PC-3 (cell line): ENCODE measurements around the gene SP3. TPM values are rescaled to one million over a fixed set of nuclear protein-coding genes. Genes with fewer than 3 reads are reported as not detected.
A peak's percentile ranks its signal among the peaks of the same experiment; 100 is the strongest.

Experiments
- ATAC-seq: fragments of 200-7000 bp; cut with Tn5 transposase; 2 replicates; pipeline ENCODE4 v1.9.1; 2020; ENCODE audit warnings: mild to moderate bottlenecking, moderate library complexity
- BruUV-seq: library from RNA; stranded (reverse); fragments of 400-500 nt; replicated peaks from 2 replicates; lab custom pipeline; 2021; lab: Mats Ljungman, UMichigan
- CTCF ChIA-PET: fragments of 300-600 bp; sonication (Branson Sonifier 250); formaldehyde crosslinking; loops from one replicate; lab custom pipeline; 2022; ENCODE audit warnings: antibody characterized with exemption; lab: Charles Lee
- POLR2A ChIA-PET: fragments of 300-600 bp; sonication (Branson Sonifier 250); formaldehyde crosslinking; loops from one replicate; lab custom pipeline; 2022; ENCODE audit warnings: antibody characterized with exemption; ENCODE audit not compliant: unreplicated experiment; lab: Charles Lee
- DNase-seq: peaks from one replicate; pipeline ENCODE4 v3.0.0-alpha.2; 2015
- H2AFZ ChIP-seq: fragments of 300-600 bp; sonication (generic); 2 replicates; pipeline ENCODE4 v1.6.0; 2016; ENCODE audit warnings: antibody characterized with exemption, low read length
- H3F3A ChIP-seq: fragments of 300-600 bp; sonication (generic); one replicate; pipeline ENCODE4 v1.6.0; 2017; ENCODE audit warnings: antibody characterized with exemption, low read length, control low read depth, mild to moderate bottlenecking; ENCODE audit not compliant: unreplicated experiment
- H3K27ac ChIP-seq: fragments of 300-600 bp; sonication (generic); 2 replicates; pipeline ENCODE4 v1.5.1; 2016; ENCODE audit warnings: mild to moderate bottlenecking, low read length
- H3K27me3 ChIP-seq: fragments of 300-600 bp; sonication (generic); 2 replicates; pipeline ENCODE4 v1.6.1; 2016; ENCODE audit warnings: low read length, mixed read lengths
- H3K36me3 ChIP-seq: fragments of 300-600 bp; sonication (generic); 2 replicates; pipeline ENCODE4 v1.6.1; 2016; ENCODE audit warnings: low read depth, mixed run types, low read length, mixed read lengths
- H3K4me1 ChIP-seq: fragments of 300-600 bp; sonication (generic); 2 replicates; pipeline ENCODE4 v1.5.1; 2016; ENCODE audit warnings: low read length; ENCODE audit not compliant: insufficient read depth
- H3K4me2 ChIP-seq: fragments of 300-600 bp; sonication (generic); 2 replicates; pipeline ENCODE4 v1.6.0; 2016; ENCODE audit warnings: low read length
- H3K4me3 ChIP-seq: fragments of 300-600 bp; sonication (generic); 2 replicates; pipeline ENCODE4 v1.5.1; 2016; ENCODE audit warnings: mild to moderate bottlenecking, low read length, mixed read lengths
- H3K79me2 ChIP-seq: fragments of 300-600 bp; sonication (generic); 2 replicates; pipeline ENCODE4 v1.6.1; 2017; ENCODE audit warnings: low read length, mixed read lengths
- H3K9ac ChIP-seq: fragments of 300-600 bp; sonication (generic); 2 replicates; pipeline ENCODE4 v1.6.0; 2016; ENCODE audit warnings: mild to moderate bottlenecking, low read length
- H3K9me2 ChIP-seq: fragments of 300-600 bp; sonication (generic); replicated peaks from 2 replicates; pipeline ENCODE4 v1.6.1; 2016; ENCODE audit warnings: mixed run types, low read length, mixed read lengths
- H3K9me3 ChIP-seq: fragments of 300-600 bp; sonication (generic); 2 replicates; pipeline ENCODE4 v1.6.1; 2016; ENCODE audit warnings: low read length, mixed read lengths
- H4K20me1 ChIP-seq: fragments of 300-600 bp; sonication (generic); 2 replicates; pipeline ENCODE4 v1.6.1; 2016; ENCODE audit warnings: low read length, mixed read lengths
- EZH2 ChIP-seq: fragments of 300-600 bp; sonication (generic); IDR thresholded peaks from one replicate; pipeline ENCODE4 v1.6.1; 2017; ENCODE audit warnings: antibody characterized with exemption, mild to moderate bottlenecking, low read length; ENCODE audit not compliant: unreplicated experiment
- EZH2phosphoT487 ChIP-seq: fragments of 300-600 bp; sonication (generic); IDR thresholded peaks from 2 replicates; pipeline ENCODE4 v1.6.1; 2018; ENCODE audit warnings: mild to moderate bottlenecking, antibody characterized with exemption, low read length, borderline replicate concordance
- intact Hi-C: fragments of 100-400 bp; cut with micrococcal nuclease; formaldehyde crosslinking; loops from 2 replicates; pipeline ENCODE4 v1.9.0; 2023
- total RNA-seq: library from RNA; depleted of rRNA; stranded (reverse); fragments of >200 nt; gene quantifications from 2 replicates; pipeline ENCODE4 v1.2.3, GENCODE V29; 2014
- TF ChIP-seq, protein P1 (sequence below): fragments of 300-600 bp; sonication (generic); conservative IDR thresholded peaks from 2 replicates; pipeline ENCODE4 v1.5.1; 2017; ENCODE audit warnings: antibody characterized with exemption, low read depth, mild to moderate bottlenecking, low read length

The SP3 gene
- total RNA-seq, 1 experiment from 2014 or later = 117 TPM

DNA sequence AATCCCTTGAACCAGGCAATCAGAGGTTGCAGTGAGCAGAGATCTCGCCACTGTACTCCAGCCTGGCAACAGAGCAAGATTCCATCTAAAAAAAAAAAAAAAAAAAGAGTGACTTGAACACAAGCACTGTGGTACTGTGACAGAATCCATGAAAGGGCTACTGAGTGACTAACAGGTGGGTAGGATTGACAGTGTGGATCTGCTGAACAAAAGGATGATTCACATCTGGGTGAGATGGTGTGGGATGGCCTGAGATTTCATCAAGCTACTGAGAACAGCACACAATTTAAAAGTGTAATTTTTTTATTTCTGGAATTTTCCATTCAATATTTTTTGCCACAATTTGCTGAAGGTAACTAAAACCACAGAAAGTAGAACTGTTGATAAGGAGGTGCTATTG lies 13.3 kb upstream of the SP3 start:
- Histone ChIP-seq H3K9me2 (no peaks in the 10 kb centered on the region), H3K9ac (no peak overlapping the region), H3K4me2 (no peak overlapping the region), H3K4me1 (peaks cover 19% of the 10 kb centered on the region), H4K20me1 (no peaks in the 10 kb centered on the region), H3K4me3 (no peak overlapping the region), H3K36me3 (no peaks in the 10 kb centered on the region), H3K27ac (no peak overlapping the region), H2AFZ (no peak overlapping the region), H3K9me3 (no peaks in the 10 kb centered on the region), H3K79me2 (no peaks in the 10 kb centered on the region), H3F3A (no peaks in the 10 kb centered on the region), H3K27me3 (no peaks in the 10 kb centered on the region)
- TF ChIP-seq EZH2 (no peak), EZH2phosphoT487 (no peak)
- TF ChIP-seq, protein P1, sequence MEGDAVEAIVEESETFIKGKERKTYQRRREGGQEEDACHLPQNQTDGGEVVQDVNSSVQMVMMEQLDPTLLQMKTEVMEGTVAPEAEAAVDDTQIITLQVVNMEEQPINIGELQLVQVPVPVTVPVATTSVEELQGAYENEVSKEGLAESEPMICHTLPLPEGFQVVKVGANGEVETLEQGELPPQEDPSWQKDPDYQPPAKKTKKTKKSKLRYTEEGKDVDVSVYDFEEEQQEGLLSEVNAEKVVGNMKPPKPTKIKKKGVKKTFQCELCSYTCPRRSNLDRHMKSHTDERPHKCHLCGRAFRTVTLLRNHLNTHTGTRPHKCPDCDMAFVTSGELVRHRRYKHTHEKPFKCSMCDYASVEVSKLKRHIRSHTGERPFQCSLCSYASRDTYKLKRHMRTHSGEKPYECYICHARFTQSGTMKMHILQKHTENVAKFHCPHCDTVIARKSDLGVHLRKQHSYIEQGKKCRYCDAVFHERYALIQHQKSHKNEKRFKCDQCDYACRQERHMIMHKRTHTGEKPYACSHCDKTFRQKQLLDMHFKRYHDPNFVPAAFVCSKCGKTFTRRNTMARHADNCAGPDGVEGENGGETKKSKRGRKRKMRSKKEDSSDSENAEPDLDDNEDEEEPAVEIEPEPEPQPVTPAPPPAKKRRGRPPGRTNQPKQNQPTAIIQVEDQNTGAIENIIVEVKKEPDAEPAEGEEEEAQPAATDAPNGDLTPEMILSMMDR = no peak
- intact Hi-C loops = no loop called here
- POLR2A ChIA-PET = interaction anchor here (0.6 kb wide), 1 partner anchor 95 kb away, joined by 3 read pairs; no protein-coding TSS in a partner anchor
- peak; percentile 84 for ATAC-seq
- CTCF ChIA-PET = no interaction called here
- no TSS peak for BruUV-seq
- DNase-seq = peak; percentile 67

DNA sequence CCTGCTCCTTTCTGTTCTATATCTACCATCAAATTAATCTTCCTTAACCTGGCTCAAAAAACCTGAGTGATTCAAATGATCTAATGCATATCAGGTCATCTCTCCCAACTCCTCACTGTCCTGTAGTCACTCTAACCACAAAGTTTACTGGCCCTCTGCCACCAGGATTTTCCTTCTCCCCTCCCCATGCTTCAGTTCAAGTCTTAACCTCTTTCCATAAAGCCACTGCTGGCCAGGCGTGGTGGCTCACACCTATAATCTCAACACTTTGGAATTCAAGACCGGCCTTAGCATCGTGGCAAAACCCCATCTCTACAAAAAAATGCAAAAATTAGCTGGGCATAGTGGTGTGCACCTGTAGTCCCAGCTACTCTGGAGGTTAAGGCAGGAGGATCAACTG lies 7.5 kb upstream of the SP3 start:
- H4K20me1 ChIP-seq = no peaks in the 10 kb centered on the region
- H3K4me3 ChIP-seq = no peak overlapping the region
- CTCF ChIA-PET = interaction anchor here (0.6 kb wide), 1 partner anchor 11 kb away, joined by 3 read pairs; no protein-coding TSS in a partner anchor
- H3K9ac ChIP-seq = no peak overlapping the region
- peak overlapping the region; percentile 49; the same call in 1 of the 2 replicates for H2AFZ ChIP-seq
- intact Hi-C loops = loop anchor here (1.0 to 5.0 kb wide), 3 partner anchors 35 to 275 kb away; partner anchors contain the start of gene OLA1
- H3F3A ChIP-seq = peaks cover 6% of the 10 kb centered on the region
- no peaks in the 10 kb centered on the region for H3K36me3 ChIP-seq
- POLR2A ChIA-PET = no interaction called here
- no peaks in the 10 kb centered on the region for H3K9me2 ChIP-seq
- peak; percentile 95 for DNase-seq
- no peaks in the 10 kb centered on the region for H3K79me2 ChIP-seq
- peak; percentile 95 for ATAC-seq
- H3K4me1 ChIP-seq = peaks cover 33% of the 10 kb centered on the region
- H3K4me2 ChIP-seq = peak overlapping the region; percentile 58
- no peaks in the 10 kb centered on the region for H3K27me3 ChIP-seq
- H3K27ac ChIP-seq = peak overlapping the region; percentile 76
- H3K9me3 ChIP-seq = no peaks in the 10 kb centered on the region
- no TSS peak for BruUV-seq
- TF ChIP-seq, protein P1 = no peak
- no peak for TF ChIP-seq EZH2
- no peak for TF ChIP-seq EZH2phosphoT487

DNA sequence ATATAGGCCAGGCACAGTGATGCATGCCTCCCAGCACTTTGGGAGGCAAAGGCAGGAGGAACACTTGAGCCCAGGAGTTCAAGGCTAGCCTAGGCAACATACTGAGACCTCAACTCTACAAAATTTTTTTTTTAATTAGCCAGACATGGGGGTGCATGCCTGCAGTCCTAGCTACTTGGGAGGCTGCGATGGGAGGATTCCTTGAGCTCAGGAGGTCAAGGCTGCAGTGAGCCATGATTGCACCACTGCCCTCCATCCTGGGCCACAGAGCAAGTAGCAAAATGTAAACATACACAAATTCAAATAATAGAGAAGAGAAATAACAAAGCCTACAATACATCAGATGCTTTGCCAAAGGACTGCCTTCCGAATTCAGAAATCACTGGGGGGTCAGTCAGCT lies 7.0 kb upstream of the SP3 start:
- Histone ChIP-seq H3K4me1 (peaks cover 33% of the 10 kb centered on the region), H3K9me3 (no peaks in the 10 kb centered on the region), H3K4me2 (peak overlapping the region; percentile 58), H4K20me1 (no peaks in the 10 kb centered on the region), H3K79me2 (no peaks in the 10 kb centered on the region), H3K9me2 (no peaks in the 10 kb centered on the region), H3K36me3 (no peaks in the 10 kb centered on the region), H3K4me3 (no peak overlapping the region), H3K9ac (no peak overlapping the region; the same call in 1 of the 2 replicates), H3K27me3 (no peaks in the 10 kb centered on the region), H3F3A (peaks cover 6% of the 10 kb centered on the region), H3K27ac (peak overlapping the region; percentile 76), H2AFZ (peak overlapping the region; percentile 49; the same call in 1 of the 2 replicates)
- ATAC-seq (no peak), DNase-seq (no peak)
- TF ChIP-seq EZH2 (no peak), EZH2phosphoT487 (no peak)
- TF ChIP-seq, protein P1 = no peak
- ChIA-PET CTCF (interaction anchor here (0.6 kb wide), 1 partner anchor 11 kb away, joined by 3 read pairs; no protein-coding TSS in a partner anchor), POLR2A (no interaction called here)
- intact Hi-C loops = loop anchor here (1.0 to 5.0 kb wide), 3 partner anchors 35 to 275 kb away; partner anchors contain the start of gene OLA1
- BruUV-seq = no TSS peak
